HG02571 (cell line): ENCODE results near the gene PRICKLE2.
"Not testable (repeated sequence)": the region's sequence is repeated elsewhere in the genome, so short reads cannot be mapped to it uniquely, and the experiment has no call there.

ENCODE experiments used
- ATAC-seq: cut with Tn5 transposase; IDR thresholded peaks from one replicate; pipeline ENCODE4 v1.9.1; 2021; ENCODE audit warnings: mild to moderate bottlenecking, moderate library complexity; ENCODE audit not compliant: unreplicated experiment

Gene PRICKLE2

GRCh38 chr3:64104006-64104405 is 121.3 kb downstream of the PRICKLE2 start:
- ATAC-seq = no peak

- ATAC-seq = no peak
Measured at GRCh38 chr3:64103131-64103530, 122.1 kb downstream of the PRICKLE2 start.

DNA sequence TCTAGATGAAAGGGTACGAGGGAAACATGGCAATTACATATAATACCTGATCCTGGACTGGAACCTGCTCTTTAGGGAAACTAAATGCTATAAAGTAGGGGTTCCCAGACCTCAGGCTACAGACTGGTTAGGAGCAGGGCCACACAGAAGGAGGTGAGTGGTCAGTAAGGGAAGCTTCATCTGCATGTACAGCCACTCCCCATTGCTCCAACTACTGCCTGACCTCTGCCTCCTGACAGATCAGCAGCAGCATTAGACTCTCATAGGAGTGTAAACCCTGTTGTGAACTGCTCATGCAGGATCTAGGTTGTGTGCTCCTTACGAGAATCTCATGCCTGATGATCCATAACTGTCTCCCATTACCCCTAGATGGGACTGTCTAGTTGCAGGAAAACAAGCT is 123.1 kb downstream of the PRICKLE2 start:
- ATAC-seq = no peak

- ATAC-seq = no peak
Measured at GRCh38 chr3:64099316-64099715, 126.0 kb downstream of the PRICKLE2 start.

- no peak for ATAC-seq
Measured at GRCh38 chr3:64098670-64099069, 126.6 kb downstream of the PRICKLE2 start.

GRCh38 chr3:64097920-64098319 is 127.3 kb downstream of the PRICKLE2 start:
- ATAC-seq = no peak

DNA sequence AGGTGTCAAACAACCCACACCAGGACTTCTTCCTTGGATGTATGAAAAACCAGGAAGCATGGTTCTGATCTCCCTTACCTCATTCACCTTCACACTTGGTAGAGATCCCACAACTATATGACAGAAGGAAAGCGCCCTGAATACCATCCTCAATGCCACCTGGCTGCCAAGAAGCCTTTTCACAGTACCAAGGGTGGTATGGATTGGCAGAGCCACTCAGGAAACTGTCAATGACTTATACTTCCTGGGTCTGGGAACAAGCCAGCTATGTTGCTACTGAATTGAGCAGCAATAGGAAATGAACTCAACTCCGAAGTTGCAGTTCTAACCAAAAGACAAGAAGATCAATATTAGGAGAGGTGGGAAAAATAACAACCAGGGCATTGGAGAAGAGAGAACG is 129.5 kb downstream of the PRICKLE2 start:
- no peak for ATAC-seq

DNA sequence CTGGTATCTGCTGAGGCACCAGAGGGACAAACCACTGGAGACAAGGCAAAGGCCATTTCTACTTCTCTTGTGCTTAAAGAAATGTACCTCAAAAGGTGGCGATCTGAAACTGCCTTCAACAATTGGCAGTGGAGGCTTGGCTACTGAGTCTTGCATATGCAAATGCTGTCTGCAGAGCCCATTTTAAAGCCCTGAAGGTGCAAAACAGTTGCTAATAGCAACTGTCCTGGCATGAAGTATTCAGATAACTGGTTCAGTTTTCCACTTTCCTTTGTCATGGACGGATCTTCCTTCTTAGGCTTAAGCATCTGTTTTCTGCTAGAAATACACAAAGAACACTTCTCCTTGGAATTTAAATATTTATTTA is 130.6 kb downstream of the PRICKLE2 start:
- ATAC-seq = no peak

DNA sequence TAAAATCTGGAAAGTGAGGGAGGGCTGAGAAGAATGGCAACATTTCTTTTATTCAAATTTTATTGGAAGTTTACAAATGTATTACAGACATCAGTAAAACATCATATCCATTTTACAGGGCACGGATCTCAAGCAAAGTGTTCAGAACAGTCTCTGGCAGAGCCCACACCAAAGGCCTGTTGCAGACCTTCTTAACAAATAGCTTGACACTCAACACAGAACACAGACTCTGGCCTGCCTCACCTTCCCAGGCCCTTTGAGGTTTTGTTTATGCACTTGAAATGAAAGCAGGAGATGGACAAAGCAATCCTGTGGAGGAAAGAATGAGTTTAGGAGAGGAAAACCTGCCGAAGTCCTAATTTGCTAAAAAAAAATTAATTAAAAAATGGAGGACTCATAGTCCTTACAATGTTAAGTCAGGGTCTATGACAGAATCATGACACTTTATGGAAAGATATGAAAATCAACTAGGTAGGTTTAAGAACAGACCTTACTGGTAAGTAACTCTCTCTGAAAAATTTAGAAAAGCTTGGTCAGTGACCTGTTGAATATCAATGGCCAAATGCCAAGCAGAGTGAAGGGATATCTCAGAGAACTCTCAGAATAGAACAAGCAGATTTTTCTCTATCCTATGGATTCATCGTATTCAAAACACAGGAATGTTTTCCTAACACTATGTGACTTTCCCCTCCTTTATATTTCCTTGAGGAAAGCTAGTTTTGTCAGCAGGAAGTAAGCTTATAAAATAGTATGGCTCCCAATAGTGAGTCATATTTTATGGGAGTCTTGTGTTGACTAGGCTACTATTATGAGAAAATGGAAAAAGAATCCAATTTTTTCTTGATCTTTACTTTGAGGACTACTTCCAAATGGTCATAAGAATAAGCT is 131.2 kb downstream of the PRICKLE2 start:
- no peak for ATAC-seq

DNA sequence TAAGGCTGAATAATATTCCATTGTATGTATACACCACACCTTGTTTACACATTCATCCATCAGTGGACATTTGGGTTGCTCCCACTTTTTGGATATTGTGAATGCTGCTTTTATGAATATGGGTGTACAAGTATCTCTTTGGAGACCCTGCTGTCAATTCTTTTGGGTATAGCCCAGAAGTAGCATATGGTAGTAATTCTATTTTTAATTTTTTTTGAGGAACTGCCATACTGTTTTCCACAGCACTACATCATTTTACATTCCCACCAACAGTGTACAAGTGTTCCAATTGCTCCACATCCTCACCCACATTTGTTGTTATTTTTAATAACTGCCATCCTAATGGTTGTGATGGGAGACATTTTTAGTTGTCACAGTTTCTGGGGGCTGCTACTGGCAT is 132.1 kb downstream of the PRICKLE2 start:
- ATAC-seq = no peak

DNA sequence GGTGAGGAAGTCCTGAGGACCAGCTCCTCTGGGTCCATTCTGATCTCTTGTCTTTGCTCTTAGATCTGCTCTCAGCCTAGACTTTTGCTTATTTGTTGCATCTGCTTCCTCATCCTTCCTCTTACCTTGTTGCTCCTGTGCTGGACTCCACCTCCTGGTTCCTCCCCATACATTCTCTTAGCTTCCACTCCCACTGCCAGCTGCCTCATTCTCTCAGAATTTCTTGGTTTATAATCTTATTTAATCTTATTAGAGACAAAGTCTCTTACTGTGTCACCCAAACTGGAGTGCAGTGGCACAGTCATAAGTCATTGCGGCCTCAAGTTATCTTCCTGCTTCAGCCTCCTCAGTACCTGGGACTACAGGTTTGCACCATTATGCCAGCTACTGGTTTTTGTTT is 133.8 kb downstream of the PRICKLE2 start:
- ATAC-seq = no peak

- ATAC-seq = not testable (repeated sequence)
Measured at GRCh38 chr3:64089386-64089785, 135.9 kb downstream of the PRICKLE2 start.

DNA sequence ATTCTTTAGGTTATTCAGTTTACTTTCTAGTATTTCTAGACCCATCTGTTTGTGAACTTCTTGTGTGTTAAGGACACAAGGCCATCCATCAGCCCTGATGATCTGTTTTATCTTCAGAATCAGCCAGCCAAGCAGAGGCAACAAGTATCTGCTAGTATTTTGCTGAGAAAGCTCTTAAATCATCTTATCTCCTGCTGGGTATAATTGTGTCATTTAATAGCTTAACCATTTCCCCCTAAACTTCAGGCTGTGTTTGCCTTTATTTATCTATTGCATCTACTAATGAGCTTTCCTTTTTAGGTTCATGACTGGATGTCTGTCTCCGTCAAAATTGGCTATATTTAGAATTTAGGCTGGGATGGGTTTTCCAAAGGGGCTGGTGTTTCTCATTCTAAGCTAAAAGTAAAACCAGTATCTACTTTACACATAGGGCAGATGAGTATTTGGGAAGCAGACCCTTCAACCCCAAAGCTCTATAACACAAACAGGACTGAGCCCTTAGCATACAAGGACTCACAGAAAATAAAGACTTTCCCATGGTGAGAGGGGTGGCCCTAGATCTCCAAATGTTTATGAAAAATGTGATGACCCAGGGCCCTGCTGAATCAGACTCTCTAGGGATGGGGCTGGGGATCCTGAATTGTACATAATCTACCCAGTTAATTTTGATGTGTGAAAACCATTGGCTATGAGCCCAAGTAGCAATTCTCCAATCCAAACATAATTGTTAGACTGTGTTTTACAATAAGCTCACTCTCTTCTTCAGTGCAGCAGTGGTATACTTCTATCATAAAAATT is 136.7 kb downstream of the PRICKLE2 start:
- no peak for ATAC-seq

DNA sequence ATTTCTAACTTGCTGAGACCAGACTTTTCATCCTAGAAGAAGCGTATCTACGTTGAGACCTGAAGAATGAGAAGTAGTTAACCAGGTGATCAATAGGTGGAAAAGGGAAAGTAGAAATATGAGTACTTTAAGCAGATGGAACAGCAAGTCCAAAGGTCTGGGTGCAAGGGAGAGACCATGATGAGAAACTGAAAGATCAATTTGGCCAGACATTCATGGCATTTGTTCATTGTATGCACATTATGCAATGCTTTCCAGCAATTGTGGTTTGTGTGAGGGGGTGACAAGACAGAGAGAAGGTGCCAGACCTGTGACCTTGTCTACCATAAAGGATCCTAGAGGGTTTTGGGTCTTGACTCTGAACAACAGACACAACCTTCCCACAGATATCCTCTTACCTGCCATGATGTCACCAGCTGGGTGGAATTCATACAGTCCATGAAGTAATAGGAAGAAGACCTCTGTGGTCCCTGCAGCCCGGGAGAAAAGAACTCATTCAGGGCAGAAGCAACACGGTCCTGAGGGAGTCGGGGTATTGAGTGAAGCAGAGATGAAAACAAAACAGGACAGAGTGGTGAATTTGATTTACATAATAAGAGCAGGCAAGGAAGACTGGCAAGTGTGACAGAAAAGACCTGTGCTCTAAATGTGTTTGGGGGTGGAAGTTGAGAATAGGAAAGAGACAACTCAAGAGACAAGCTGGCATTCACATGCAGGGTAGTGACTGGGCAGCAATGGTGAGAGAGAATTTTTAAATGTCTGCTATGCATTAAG is 138.6 kb downstream of the PRICKLE2 start:
- ATAC-seq = no peak

DNA sequence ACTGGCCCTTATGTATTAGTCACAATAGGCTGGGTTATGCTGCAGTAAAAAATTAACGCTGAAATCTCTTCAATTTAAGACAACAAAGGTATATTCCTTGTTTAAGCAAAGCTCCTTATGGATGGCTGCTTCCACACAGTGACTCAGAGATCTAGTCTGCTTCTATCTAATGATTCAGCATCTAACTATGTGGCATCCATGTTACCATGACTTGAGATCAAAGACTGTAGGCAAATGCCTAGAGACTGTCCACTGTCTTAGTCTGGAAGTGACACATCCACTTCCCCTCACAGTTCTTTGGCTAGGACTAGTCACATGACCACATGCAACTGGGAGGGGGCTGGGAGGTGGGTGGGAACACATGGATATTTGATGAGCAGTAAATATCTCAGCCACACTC is 140.6 kb downstream of the PRICKLE2 start:
- no peak for ATAC-seq

- no peak for ATAC-seq
Measured at GRCh38 chr3:64083575-64083974, 141.7 kb downstream of the PRICKLE2 start.

- ATAC-seq = no peak
Measured at GRCh38 chr3:64082961-64083541, 142.2 kb downstream of the PRICKLE2 start.

DNA sequence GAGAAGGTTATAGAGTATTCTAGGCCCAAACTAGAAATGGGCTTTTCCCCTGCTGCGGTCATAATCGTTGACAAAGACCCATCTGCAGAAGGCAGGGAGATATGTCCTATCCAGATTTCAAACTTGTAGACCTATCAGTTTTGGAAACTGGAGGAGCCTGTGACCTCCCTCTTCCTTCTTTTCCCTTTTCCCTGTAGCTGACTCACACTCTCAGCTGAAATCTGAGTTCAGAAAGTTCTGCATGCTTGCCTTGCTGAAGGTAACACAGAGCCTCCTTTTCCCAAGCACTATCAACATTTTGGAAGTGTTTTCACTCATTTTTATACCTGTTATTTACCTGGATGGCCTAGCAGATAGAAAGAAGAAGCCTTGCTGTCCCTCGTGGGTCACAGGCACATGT is 142.9 kb downstream of the PRICKLE2 start:
- no peak for ATAC-seq

DNA sequence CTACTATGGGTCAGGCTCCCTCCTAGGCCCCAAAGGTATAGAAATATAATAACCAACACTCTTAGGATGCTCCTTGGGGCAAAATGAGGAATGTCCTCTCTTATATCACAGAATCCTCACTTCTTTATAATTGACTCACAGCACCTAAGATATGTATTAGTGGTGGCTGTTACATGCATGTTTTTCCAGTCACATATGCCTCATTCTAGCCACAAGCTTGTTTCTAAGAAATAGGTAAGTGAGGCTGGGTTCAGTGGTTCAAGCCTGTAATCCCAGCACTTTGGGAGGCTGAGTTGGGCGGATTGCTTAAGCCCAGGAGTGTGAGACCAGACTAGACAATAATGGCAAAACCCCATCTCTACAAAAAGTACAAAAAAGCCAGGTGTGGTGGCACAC is 144.0 kb downstream of the PRICKLE2 start:
- no peak for ATAC-seq

GRCh38 chr3:64080616-64081234 is 144.5 kb downstream of the PRICKLE2 start:
- ATAC-seq = no peak
